OCI-LY3 (cell line): ENCODE measurements around the gene FLOT2.
A peak's percentile ranks its signal among the peaks of the same experiment; 100 is the strongest.

Experiments
- H2AFZ ChIP-seq: fragments of 200-600, 300-600 bp; shearing (Covaris generic); 2 replicates; pipeline ENCODE4 v1.6.0; 2014; ENCODE audit warnings: antibody characterized with exemption, low read depth, low read length
- H3K27ac ChIP-seq: fragments of 200-600, 300-600 bp; sonication (generic); 2 replicates; pipeline ENCODE4 v1.5.1; 2014; ENCODE audit warnings: mild to moderate bottlenecking, low read length, moderate library complexity, mixed read lengths
- H3K27me3 ChIP-seq: fragments of 200-600, 300-600 bp; sonication (generic); 2 replicates; pipeline ENCODE4 v1.6.1; 2014; ENCODE audit warnings: low read depth, low read length, mixed read lengths
- H3K36me3 ChIP-seq: fragments of 200-600, 300-600 bp; sonication (generic); replicated peaks from 2 replicates; pipeline ENCODE3; 2014; ENCODE audit warnings: low read depth, low read length, mixed read lengths
- H3K4me1 ChIP-seq: fragments of 300-600, 200-600 bp; sonication (generic); 2 replicates; pipeline ENCODE4 v1.6.1; 2014; ENCODE audit warnings: low read length, mixed read lengths
- H3K4me2 ChIP-seq: fragments of 200-600, 300-600 bp; sonication (generic); 2 replicates; pipeline ENCODE4 v1.6.1; 2014; ENCODE audit warnings: low read length, mixed read lengths
- H3K4me3 ChIP-seq: fragments of 300-600, 200-600 bp; sonication (generic); 2 replicates; pipeline ENCODE4 v1.5.1; 2014; ENCODE audit warnings: antibody characterized with exemption, mild to moderate bottlenecking, low read length, moderate library complexity
- H3K79me2 ChIP-seq: fragments of 300-600, 200-600 bp; shearing (Covaris generic); 2 replicates; pipeline ENCODE4 v1.6.1; 2014; ENCODE audit warnings: mild to moderate bottlenecking, low read length, mixed read lengths
- H3K9ac ChIP-seq: fragments of 300-600, 200-600 bp; shearing (Covaris generic); 2 replicates; pipeline ENCODE4 v1.6.0; 2014; ENCODE audit warnings: mild to moderate bottlenecking, low read length, moderate library complexity
- H3K9me3 ChIP-seq: fragments of 200-600, 300-600 bp; shearing (Covaris generic); 2 replicates; pipeline ENCODE4 v1.6.1; 2014; ENCODE audit warnings: low read length, mixed read lengths; ENCODE audit not compliant: insufficient read depth
- H4K20me1 ChIP-seq: fragments of 200-600, 300-600 bp; sonication (generic); 2 replicates; pipeline ENCODE4 v1.6.1; 2016; ENCODE audit warnings: low read length, mixed read lengths; ENCODE audit not compliant: insufficient read depth
- CTCF ChIP-seq: fragments of 200-600, 300-600 bp; sonication (generic); IDR thresholded peaks from 2 replicates; pipeline ENCODE4 v1.5.1; 2014; ENCODE audit warnings: antibody characterized with exemption, low read length, low read depth
- EZH2phosphoT487 ChIP-seq: fragments of 200-600 bp; shearing (Covaris generic); IDR thresholded peaks from 2 replicates; pipeline ENCODE4 v1.6.1; 2018; ENCODE audit warnings: antibody characterized with exemption, mixed run types, low read depth

Gene FLOT2

GRCh38 chr17:28867276-28867675 lies 30.3 kb downstream of the FLOT2 start:
- Histone ChIP-seq H3K4me2 (0 out of 2 replicates have a peak overlapping the region, but pooled peaks have one; percentile 18), H3K36me3 (no peaks in the 10 kb centered on the region), H3K79me2 (no peaks in the 10 kb centered on the region), H4K20me1 (no peaks in the 10 kb centered on the region), H3K9me3 (no peaks in the 10 kb centered on the region), H3K27ac (no peak overlapping the region), H3K4me3 (no peak overlapping the region), H3K4me1 (peaks cover 38% of the 10 kb centered on the region), H3K27me3 (no peaks in the 10 kb centered on the region), H2AFZ (peak overlapping the region; percentile 88), H3K9ac (no peak overlapping the region)
- TF ChIP-seq EZH2phosphoT487 (no peak), CTCF (no peak)

GRCh38 chr17:28865946-28866752 lies 31.4 kb downstream of the FLOT2 start:
- Histone ChIP-seq H4K20me1 (no peaks in the 10 kb centered on the region), H3K4me1 (peaks cover 27% of the 10 kb centered on the region), H3K9ac (peak overlapping the region; percentile 32; the same call in 1 of the 2 replicates), H3K79me2 (no peaks in the 10 kb centered on the region), H3K27me3 (no peaks in the 10 kb centered on the region), H3K9me3 (no peaks in the 10 kb centered on the region), H3K4me3 (no peak overlapping the region), H3K4me2 (peak overlapping the region; percentile 37), H3K36me3 (no peaks in the 10 kb centered on the region), H2AFZ (peak overlapping the region; percentile 75; the same call in 1 of the 2 replicates), H3K27ac (peak overlapping the region; percentile 8; the same call in 1 of the 2 replicates)
- TF ChIP-seq CTCF (no peak), EZH2phosphoT487 (no peak)

DNA sequence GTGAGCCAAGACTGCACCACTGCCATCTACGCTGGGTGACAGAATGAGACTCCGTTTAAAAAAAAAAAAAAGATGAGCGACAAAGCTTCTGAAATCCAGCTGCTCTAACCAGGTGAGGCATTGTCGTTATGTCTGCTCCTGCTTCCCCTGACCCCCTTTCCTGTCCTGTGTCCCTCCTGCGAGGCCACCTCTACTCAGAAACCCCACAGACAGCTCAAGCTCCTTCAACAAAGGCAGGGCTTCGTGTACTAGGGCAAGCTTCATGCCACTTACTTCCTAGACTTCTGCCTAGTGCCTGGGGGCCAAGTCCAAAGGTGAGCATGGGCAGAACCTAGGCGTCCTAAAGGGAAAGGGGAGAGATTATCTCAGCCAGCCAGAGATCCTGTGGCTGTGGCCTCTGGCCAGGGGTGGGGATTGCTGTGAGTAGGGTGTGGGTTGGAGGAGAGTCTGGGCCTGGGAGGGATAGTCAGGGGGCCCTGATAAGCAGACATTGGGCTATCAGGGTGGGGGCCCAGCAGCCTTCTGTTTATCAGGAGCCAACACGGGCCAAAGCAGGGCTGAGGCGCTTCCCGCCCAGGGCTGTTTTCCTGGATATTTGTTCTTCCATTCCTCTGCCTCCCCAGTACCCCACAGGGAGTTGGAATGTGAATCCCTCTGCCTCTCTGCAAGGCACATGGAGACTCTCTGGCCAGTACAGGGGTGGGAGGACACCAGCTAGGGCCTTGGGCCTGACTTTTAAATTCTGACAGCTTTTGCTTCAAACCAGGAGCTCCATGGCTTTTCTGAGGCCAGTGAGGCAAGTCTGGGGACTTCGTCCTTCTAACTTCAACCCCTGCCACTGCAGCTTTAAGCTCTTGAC lies 32.3 kb downstream of the FLOT2 start:
- TF ChIP-seq CTCF (no peak), EZH2phosphoT487 (no peak)
- Histone ChIP-seq H3K9me3 (no peaks in the 10 kb centered on the region), H3K27me3 (no peaks in the 10 kb centered on the region), H3K4me1 (peaks cover 22% of the 10 kb centered on the region), H3K36me3 (peaks cover 5% of the 10 kb centered on the region), H3K4me2 (peak overlapping the region; percentile 37), H2AFZ (peak overlapping the region; percentile 75; the same call in 1 of the 2 replicates), H3K79me2 (no peaks in the 10 kb centered on the region), H3K9ac (peak overlapping the region; percentile 32; the same call in 1 of the 2 replicates), H3K27ac (peak overlapping the region; percentile 8; the same call in 1 of the 2 replicates), H3K4me3 (no peak overlapping the region), H4K20me1 (no peaks in the 10 kb centered on the region)

- no peak overlapping the region for H3K4me2 ChIP-seq
- peaks cover 22% of the 10 kb centered on the region for H3K4me1 ChIP-seq
- TF ChIP-seq EZH2phosphoT487 (no peak), CTCF (no peak)
- H4K20me1 ChIP-seq = no peaks in the 10 kb centered on the region
- H3K79me2 ChIP-seq = no peaks in the 10 kb centered on the region
- no peaks in the 10 kb centered on the region for H3K9me3 ChIP-seq
- H3K36me3 ChIP-seq = peaks cover 6% of the 10 kb centered on the region
- no peak overlapping the region for H2AFZ ChIP-seq
- no peak overlapping the region for H3K9ac ChIP-seq
- H3K27ac ChIP-seq = no peak overlapping the region
- no peak overlapping the region for H3K4me3 ChIP-seq
- H3K27me3 ChIP-seq = no peaks in the 10 kb centered on the region
Measured at GRCh38 chr17:28863953-28864352, 33.6 kb downstream of the FLOT2 start.
